Activated CD4-positive, alpha-beta memory T cell treated with anti-CD3 and anti-CD28 coated beads, Interleukin-2, amount 10 ng/mL, durations not matched to agents 7 days and 5 days (primary cell): ENCODE data around the gene BCL7C. TPM values are rescaled to one million over a fixed set of nuclear protein-coding genes. Genes with fewer than 3 reads are reported as not detected.

Source experiments
- CTCF ChIA-PET: fragments of 350-600 bp; sonication (Branson Sonifier 250); formaldehyde crosslinking; loops from one replicate; lab custom pipeline; 2021; ENCODE audit warnings: antibody characterized with exemption, inconsistent platforms; lab: Charles Lee
- POLR2A ChIA-PET: fragments of 350-600 bp; sonication (Branson Sonifier 250); formaldehyde crosslinking; loops from one replicate; lab custom pipeline; 2021; ENCODE audit warnings: antibody characterized with exemption; lab: Charles Lee
- DNase-seq: peaks from one replicate; pipeline ENCODE4 v3.0.0-alpha.2; 2020
- H3K27ac Mint-ChIP-seq: one replicate; pipeline ENCODE4 v1.8.0; 2021; ENCODE audit warnings: mild to moderate bottlenecking, mixed read lengths
- H3K27me3 Mint-ChIP-seq: one replicate; pipeline ENCODE4 v1.8.0; 2021; ENCODE audit warnings: mixed read lengths
- H3K36me3 Mint-ChIP-seq: one replicate; pipeline ENCODE4 v1.8.0; 2021; ENCODE audit warnings: low read depth, mixed read lengths
- H3K4me1 Mint-ChIP-seq: one replicate; pipeline ENCODE4 v1.8.0; 2021; ENCODE audit warnings: mixed read lengths
- H3K4me3 Mint-ChIP-seq: one replicate; pipeline ENCODE4 v1.8.0; 2021; ENCODE audit warnings: mild to moderate bottlenecking, mixed read lengths
- H3K9me3 Mint-ChIP-seq: one replicate; pipeline ENCODE4 v1.8.0; 2021; ENCODE audit warnings: mixed read lengths
- total RNA-seq, 2 experiments: library from RNA; stranded (reverse); gene quantifications; one replicate each; pipeline ENCODE4 v1.2.3, GENCODE V29; 2021

Gene BCL7C
- total RNA-seq, 2 experiments from 2014 or later: 22.3 to 23.5 TPM

- Mint-ChIP-seq H3K27ac (no peak overlapping the region), H3K27me3 (no peaks in the 10 kb centered on the region), H3K4me3 (no peak overlapping the region), H3K4me1 (peaks cover 20% of the 10 kb centered on the region), H3K9me3 (no peaks in the 10 kb centered on the region), H3K36me3 (peaks cover 24% of the 10 kb centered on the region)
- no peak for DNase-seq
- ChIA-PET CTCF (no interaction called here), POLR2A (interaction anchor here (0.7 kb wide), 1 partner anchor 13 kb away, joined by 3 read pairs; no protein-coding TSS in a partner anchor)
These were observed 4.9 kb downstream of the BCL7C start for GRCh38 chr16:30888856-30889499.

- H3K27ac Mint-ChIP-seq: no peak overlapping the region
- ChIA-PET POLR2A (no interaction called here), CTCF (no interaction called here)
- peaks cover 27% of the 10 kb centered on the region for H3K36me3 Mint-ChIP-seq
- no peak overlapping the region for H3K4me3 Mint-ChIP-seq
- H3K4me1 Mint-ChIP-seq: peaks cover 18% of the 10 kb centered on the region
- H3K9me3 Mint-ChIP-seq: no peaks in the 10 kb centered on the region
- no peak for DNase-seq
- no peaks in the 10 kb centered on the region for H3K27me3 Mint-ChIP-seq
These were observed 6.0 kb downstream of the BCL7C start for GRCh38 chr16:30887927-30888326.

- DNase-seq: no peak
- no peak overlapping the region for H3K4me3 Mint-ChIP-seq
- CTCF ChIA-PET: interaction anchor here (0.5 kb wide), 1 partner anchor 108 kb away, joined by 3 read pairs; no protein-coding TSS in a partner anchor
- H3K27me3 Mint-ChIP-seq: no peaks in the 10 kb centered on the region
- POLR2A ChIA-PET: interaction anchor here (1.0 to 1.5 kb wide), 2 partner anchors 9 to 10 kb away, joined by 4 to 5 read pairs; no protein-coding TSS in a partner anchor
- H3K9me3 Mint-ChIP-seq: no peaks in the 10 kb centered on the region
- H3K36me3 Mint-ChIP-seq: peaks cover 33% of the 10 kb centered on the region
- peak overlapping the region; percentile 31 for H3K27ac Mint-ChIP-seq
- peaks cover 25% of the 10 kb centered on the region for H3K4me1 Mint-ChIP-seq
These were observed 7.7 kb downstream of the BCL7C start for GRCh38 chr16:30886145-30886544.

- POLR2A ChIA-PET: interaction anchor here (1.5 kb wide), 1 partner anchor 9 kb away, joined by 5 read pairs; no protein-coding TSS in a partner anchor
- Mint-ChIP-seq H3K27ac (peak overlapping the region; percentile 2), H3K27me3 (no peaks in the 10 kb centered on the region), H3K4me1 (peaks cover 28% of the 10 kb centered on the region), H3K36me3 (peaks cover 36% of the 10 kb centered on the region), H3K9me3 (no peaks in the 10 kb centered on the region), H3K4me3 (no peak overlapping the region)
- CTCF ChIA-PET: no interaction called here
- no peak for DNase-seq
These were observed 8.7 kb downstream of the BCL7C start for GRCh38 chr16:30885196-30885595.

GRCh38 chr16:30884760-30885159, 9.1 kb downstream of the BCL7C start:
- CTCF ChIA-PET: no interaction called here
- Mint-ChIP-seq H3K27me3 (no peaks in the 10 kb centered on the region), H3K36me3 (peaks cover 35% of the 10 kb centered on the region), H3K9me3 (no peaks in the 10 kb centered on the region), H3K27ac (peak overlapping the region; percentile 2), H3K4me3 (no peak overlapping the region), H3K4me1 (peaks cover 27% of the 10 kb centered on the region)
- POLR2A ChIA-PET: interaction anchor here (1.1 to 1.5 kb wide), 2 partner anchors 9 to 17 kb away, joined by 5 read pairs; no protein-coding TSS in a partner anchor
- DNase-seq: no peak

GRCh38 chr16:30882429-30883310, 11.2 kb downstream of the BCL7C start:
- DNase-seq: no peak
- peaks cover 33% of the 10 kb centered on the region for H3K4me1 Mint-ChIP-seq
- ChIA-PET POLR2A (interaction anchor here (2.1 kb wide), 1 partner anchor 19 kb away, joined by 8 read pairs; no protein-coding TSS in a partner anchor), CTCF (no interaction called here)
- H3K4me3 Mint-ChIP-seq: no peak overlapping the region
- H3K36me3 Mint-ChIP-seq: peaks cover 36% of the 10 kb centered on the region
- H3K27me3 Mint-ChIP-seq: no peaks in the 10 kb centered on the region
- peak overlapping the region; percentile 71 for H3K27ac Mint-ChIP-seq
- H3K9me3 Mint-ChIP-seq: no peaks in the 10 kb centered on the region

GRCh38 chr16:30876867-30877266, 17.0 kb downstream of the BCL7C start:
- peaks cover 48% of the 10 kb centered on the region for H3K4me1 Mint-ChIP-seq
- ChIA-PET POLR2A (interaction anchor here (1.0 to 4.0 kb wide), 6 partner anchors 9 to 94 kb away, joined by 3 to 75 read pairs (median 26); partner anchors contain the start of genes BCL7C and CTF1), CTCF (interaction anchor here (1.1 to 2.6 kb wide), 2 partner anchors 32 to 62 kb away, joined by 6 to 7 read pairs; no protein-coding TSS in a partner anchor)
- H3K27me3 Mint-ChIP-seq: no peaks in the 10 kb centered on the region
- no peak for DNase-seq
- no peaks in the 10 kb centered on the region for H3K9me3 Mint-ChIP-seq
- H3K27ac Mint-ChIP-seq: peak overlapping the region; percentile 75
- peaks cover 27% of the 10 kb centered on the region for H3K36me3 Mint-ChIP-seq
- peak overlapping the region; percentile 93 for H3K4me3 Mint-ChIP-seq

- DNase-seq: no peak
- ChIA-PET CTCF (interaction anchor here (2.0 to 2.6 kb wide), 4 partner anchors 26 to 66 kb away, joined by 5 to 24 read pairs (median 13); no protein-coding TSS in a partner anchor), POLR2A (interaction anchor here (0.7 to 4.0 kb wide), 17 partner anchors 9 to 1001 kb away, joined by 3 to 75 read pairs (median 5); partner anchors contain the start of genes BCL7C, CTF1, FUS and SRCAP)
- H3K27me3 Mint-ChIP-seq: no peaks in the 10 kb centered on the region
- peak overlapping the region; percentile 75 for H3K27ac Mint-ChIP-seq
- peaks cover 43% of the 10 kb centered on the region for H3K4me1 Mint-ChIP-seq
- peak overlapping the region; percentile 93 for H3K4me3 Mint-ChIP-seq
- H3K9me3 Mint-ChIP-seq: no peaks in the 10 kb centered on the region
- peaks cover 25% of the 10 kb centered on the region for H3K36me3 Mint-ChIP-seq
These were observed 17.7 kb downstream of the BCL7C start for GRCh38 chr16:30875871-30876801.

GRCh38 chr16:30874821-30875717, 18.8 kb downstream of the BCL7C start:
- peaks cover 21% of the 10 kb centered on the region for H3K36me3 Mint-ChIP-seq
- no peaks in the 10 kb centered on the region for H3K27me3 Mint-ChIP-seq
- H3K4me1 Mint-ChIP-seq: peaks cover 40% of the 10 kb centered on the region
- POLR2A ChIA-PET: interaction anchor here (0.7 to 4.0 kb wide), 20 partner anchors 11 to 1003 kb away, joined by 3 to 75 read pairs (median 5); partner anchors contain the start of genes BCL7C, CTF1, FUS and PHKG2
- H3K9me3 Mint-ChIP-seq: no peaks in the 10 kb centered on the region
- H3K27ac Mint-ChIP-seq: peak overlapping the region; percentile 75
- peak overlapping the region; percentile 93 for H3K4me3 Mint-ChIP-seq
- DNase-seq: peak; percentile 90
- CTCF ChIA-PET: interaction anchor here (1.0 to 2.5 kb wide), 6 partner anchors 20 to 178 kb away, joined by 3 to 24 read pairs (median 5); no protein-coding TSS in a partner anchor

GRCh38 chr16:30874244-30874820, 19.5 kb downstream of the BCL7C start:
- Mint-ChIP-seq H3K4me1 (peaks cover 40% of the 10 kb centered on the region), H3K27ac (peak overlapping the region; percentile 75), H3K36me3 (peaks cover 21% of the 10 kb centered on the region), H3K9me3 (no peaks in the 10 kb centered on the region), H3K27me3 (no peaks in the 10 kb centered on the region), H3K4me3 (peak overlapping the region; percentile 93)
- ChIA-PET POLR2A (interaction anchor here (0.8 to 4.0 kb wide), 14 partner anchors 17 to 305 kb away, joined by 3 to 75 read pairs (median 8); partner anchors contain the start of genes BCL7C, CTF1, FUS and PHKG2), CTCF (interaction anchor here (1.0 to 2.5 kb wide), 6 partner anchors 21 to 177 kb away, joined by 3 to 24 read pairs (median 5); no protein-coding TSS in a partner anchor)
- DNase-seq: no peak
